Measurements from ENCODE around the gene TCF12.

GRCh38 chr15:57251941-57252340 lies 333.5 kb downstream of the TCF12 start:
- TF ChIP-seq EP300 (IDR thresholded peaks at IDR 0.05; ENCODE audit: borderline replicate concordance) (no peak), TAF1 (IDR thresholded peaks at IDR 0.05; ENCODE audit: low read depth) (no peak)
